Endothelial cell of umbilical vein (primary cell): ENCODE results near the gene CNNM4. TPM values are rescaled to one million over a fixed set of nuclear protein-coding genes. Genes with fewer than 3 reads are reported as not detected.

Experiments used
- BruUV-seq: library from RNA; stranded (reverse); fragments of 400-500 nt; replicated peaks from 2 replicates; lab custom pipeline; 2021; lab: Mats Ljungman, UMichigan
- CTCF ChIA-PET: fragments of 300-600, 350-600 bp; sonication (Branson Sonifier 250); formaldehyde crosslinking; loops from one replicate; lab custom pipeline; 2021; ENCODE audit warnings: antibody characterized with exemption, inconsistent platforms; lab: Charles Lee
- POLR2A ChIA-PET: fragments of 300-600, 350-600 bp; sonication (Branson Sonifier 250); formaldehyde crosslinking; loops from one replicate; lab custom pipeline; 2021; ENCODE audit warnings: antibody characterized with exemption, inconsistent platforms; lab: Charles Lee
- DNase-seq: peaks from one replicate; pipeline ENCODE4 v3.0.0-alpha.2; 2011; ENCODE audit warnings: low read depth, low spot score
- FAIRE-seq: peaks from 2 replicates; lab custom pipeline; 2011; peaks lifted over from hg19 to GRCh38; lab: Jason Lieb, UNC
- H2AFZ ChIP-seq: 2 replicates; pipeline ENCODE4 v1.6.0; 2012; ENCODE audit warnings: low read depth, low read length, control low read depth, inconsistent platforms
- H3K27ac ChIP-seq: 2 replicates; pipeline ENCODE4 v1.5.1; 2011; ENCODE audit warnings: low read depth, mild to moderate bottlenecking, control low read depth, low read length, moderate library complexity; ENCODE audit not compliant: insufficient read depth
- H3K27me3 ChIP-seq, 2 experiments: 2 replicates each; pipeline versions ENCODE4 v1.6.0 to v1.6.1; 2011; ENCODE audit warnings: low read length in 2 of 2, mixed read lengths in 1 of 2; ENCODE audit not compliant: control insufficient read depth in 2 of 2, insufficient read depth in 2 of 2
- H3K36me3 ChIP-seq, 2 experiments: 2 replicates in 1 of 2; 3 replicates in 1 of 2; pipeline ENCODE4 v1.5.1; 2011; ENCODE audit warnings: low read length in 2 of 2, mild to moderate bottlenecking in 1 of 2, moderate library complexity in 1 of 2; ENCODE audit not compliant: control insufficient read depth in 2 of 2, insufficient read depth in 2 of 2; ENCODE audit errors: extremely low read depth in 1 of 2
- H3K4me1 ChIP-seq: 3 replicates; pipeline ENCODE4 v1.5.1; 2011; ENCODE audit warnings: mild to moderate bottlenecking, low read length; ENCODE audit not compliant: control insufficient read depth, insufficient read depth; ENCODE audit errors: extremely low read depth
- H3K4me2 ChIP-seq: 2 replicates; pipeline ENCODE4 v1.6.1; 2011; ENCODE audit warnings: low read length, control low read depth, mixed read lengths; ENCODE audit not compliant: insufficient read depth
- H3K4me3 ChIP-seq, 3 experiments: fragments of 200-600 bp in 1 of 3; sonication (generic), shearing (Covaris generic) in 1 of 3; replicated peaks in 1 of 3; 2 replicates each; pipeline ENCODE4 v1.5.1; 2011 to 2016; ENCODE audit warnings: control low read depth in 3 of 3, low read length in 3 of 3, mild to moderate bottlenecking in 2 of 3, inconsistent platforms in 1 of 3, low read depth in 1 of 3, moderate library complexity in 1 of 3; ENCODE audit not compliant: insufficient read depth in 1 of 3
- H3K79me2 ChIP-seq: 2 replicates; pipeline ENCODE4 v1.6.0; 2012; ENCODE audit warnings: low read length, inconsistent platforms; ENCODE audit not compliant: control insufficient read depth, insufficient read depth
- H3K9ac ChIP-seq: replicated peaks from 2 replicates; pipeline ENCODE3; 2011; ENCODE audit warnings: low read length, control low read depth; ENCODE audit not compliant: insufficient read depth; ENCODE audit errors: extremely low read depth
- H3K9me1 ChIP-seq: replicated peaks from 3 replicates; pipeline ENCODE4 v1.6.0; 2011; ENCODE audit warnings: mild to moderate bottlenecking, low read length; ENCODE audit not compliant: control insufficient read depth, insufficient read depth; ENCODE audit errors: extremely low read depth
- H3K9me3 ChIP-seq: replicated peaks from 2 replicates; pipeline ENCODE4 v1.5.1; 2012; ENCODE audit warnings: low read length, inconsistent platforms; ENCODE audit not compliant: control insufficient read depth, insufficient read depth
- H4K20me1 ChIP-seq: replicated peaks from 2 replicates; pipeline ENCODE3; 2011; ENCODE audit warnings: mild to moderate bottlenecking, low read length; ENCODE audit not compliant: control insufficient read depth, insufficient read depth; ENCODE audit errors: extremely low read depth
- CTCF ChIP-seq, 2 donors: IDR thresholded peaks; 1 replicate in 1 of 2; 2 replicates in 1 of 2; pipeline ENCODE4 v1.5.1; 2011; ENCODE audit warnings: low read length in 2 of 2, mild to moderate bottlenecking in 2 of 2, moderate library complexity in 2 of 2, control low read depth in 1 of 2, inconsistent platforms in 1 of 2, low read depth in 1 of 2; ENCODE audit not compliant: insufficient read depth in 1 of 2; ENCODE audit errors: extremely low read depth in 1 of 2
- EZH2 ChIP-seq: IDR thresholded peaks from 2 replicates; pipeline ENCODE4 v1.6.1; 2012; ENCODE audit warnings: borderline replicate concordance, low read depth, mild to moderate bottlenecking, moderate library complexity, low read length, inconsistent platforms; ENCODE audit not compliant: severe bottlenecking
- FOS ChIP-seq: IDR thresholded peaks from 2 replicates; pipeline ENCODE4 v1.6.1; 2011; ENCODE audit warnings: mild to moderate bottlenecking, low read length, moderate library complexity, borderline replicate concordance; ENCODE audit not compliant: insufficient read depth
- GATA2 ChIP-seq: IDR thresholded peaks from 2 replicates; pipeline ENCODE4 v1.7.0; 2011; ENCODE audit warnings: low read depth, mild to moderate bottlenecking, moderate library complexity, mixed read lengths, low read length; ENCODE audit not compliant: insufficient read length, insufficient read depth
- JUN ChIP-seq: IDR thresholded peaks from 2 replicates; pipeline ENCODE4 v1.6.1; 2011; ENCODE audit warnings: borderline replicate concordance, low read depth; ENCODE audit not compliant: insufficient read length, insufficient read depth
- MYC ChIP-seq: IDR thresholded peaks from one replicate; pipeline ENCODE4 v1.6.1; 2011; ENCODE audit warnings: mild to moderate bottlenecking, low read depth, low read length
- POLR2A ChIP-seq: IDR thresholded peaks from 2 replicates; pipeline ENCODE4 v1.6.1; 2012; ENCODE audit warnings: low read depth, mild to moderate bottlenecking, control low read depth, low read length
- POLR2AphosphoS5 ChIP-seq: IDR thresholded peaks from 2 replicates; pipeline ENCODE4 v1.6.1; 2012; ENCODE audit warnings: low read depth, mild to moderate bottlenecking, control low read depth, low read length, moderate library complexity; ENCODE audit not compliant: insufficient read depth
- dilution Hi-C: fragments of 300-500 bp; cut with MboI; formaldehyde crosslinking; loops from one replicate; pipeline ENCODE4 v1.15.0; 2019; ENCODE audit warnings: low sequenced_read_pairs; ENCODE audit not compliant: extremely low pct_ligation_motif_present
- intact Hi-C: fragments of 100-400 bp; cut with micrococcal nuclease; formaldehyde crosslinking; loops from one replicate; pipeline ENCODE4 v1.10.0; 2022
- polyA plus RNA-seq, 4 experiments: library from polyadenylated mRNA; depleted of rRNA in 3 of 4; stranded (reverse) in 3 of 4; unstranded in 1 of 4; fragments of >200 nt; gene quantifications; 2 replicates each; pipeline versions ENCODE4 v1.2.1 to v1.2.3, GENCODE V29; 2011 to 2012; ENCODE audit warnings: missing spikeins in 1 of 4
- total RNA-seq: library from RNA; stranded (reverse); gene quantifications from 2 replicates; pipeline ENCODE4 v1.2.3, GENCODE V29; 2021
- TF ChIP-seq, protein P1 (sequence below): IDR thresholded peaks from 2 replicates; pipeline ENCODE4 v1.6.1; 2011; ENCODE audit not compliant: insufficient read depth, insufficient read length

Gene CNNM4
- total and polyA plus RNA-seq, 2 donors (not counting 3 experiments of a cell fraction or from before 2014, with no cell fraction given) = 4.7 to 5.3 TPM

GRCh38 chr2:96788442-96789244 lies 27.9 kb downstream of the CNNM4 start:
- H3K4me2 ChIP-seq = no peak overlapping the region
- BruUV-seq = no TSS peak

More at GRCh38 chr2:96788442-96789244, 27.9 kb downstream of the CNNM4 start:
- FAIRE-seq (no peak), DNase-seq (no peak)
- ChIA-PET CTCF (interaction anchor here (1.0 kb wide), 1 partner anchor 26 kb away, joined by 3 read pairs; no protein-coding TSS in a partner anchor), POLR2A (interaction anchor here (0.7 kb wide), 1 partner anchor 115 kb away, joined by 4 read pairs; no protein-coding TSS in a partner anchor)
- dilution Hi-C loops = no loop called here
- Histone ChIP-seq H3K4me1 (peaks cover 9% of the 10 kb centered on the region), H3K4me3 (no peak overlapping the region), H3K36me3 (no peaks in the 10 kb centered on the region), H3K9me3 (no peaks in the 10 kb centered on the region), H3K27me3 (no peaks in the 10 kb centered on the region), H3K9me1 (no peaks in the 10 kb centered on the region), H4K20me1 (no peaks in the 10 kb centered on the region), H3K79me2 (no peaks in the 10 kb centered on the region), H3K27ac (no peak overlapping the region), H2AFZ (no peak overlapping the region), H3K9ac (no peak overlapping the region)
- intact Hi-C loops = no loop called here
- TF ChIP-seq GATA2 (no peak), EZH2 (no peak), POLR2AphosphoS5 (no peak), FOS (no peak), CTCF (IDR thresholded peaks at IDR 0.05; ENCODE audit: extremely low read depth in 1 of 2, insufficient read depth in 1 of 2, low read depth in 1 of 2, low read length in 2 of 2) (no peak), JUN (no peak), POLR2A (no peak), MYC (no peak)
- TF ChIP-seq, protein P1, sequence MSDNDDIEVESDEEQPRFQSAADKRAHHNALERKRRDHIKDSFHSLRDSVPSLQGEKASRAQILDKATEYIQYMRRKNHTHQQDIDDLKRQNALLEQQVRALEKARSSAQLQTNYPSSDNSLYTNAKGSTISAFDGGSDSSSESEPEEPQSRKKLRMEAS = no peak
